IPS DF 6.9 (cell line): Measurements from ENCODE around the gene PSME2.

Experiments
- DNase-seq: peaks from one replicate; pipeline ENCODE4 v3.0.0-alpha.2; 2013; ENCODE audit warnings: low read depth, low spot score
- H3K27ac ChIP-seq: one replicate; pipeline ENCODE4 v1.5.1; 2013; ENCODE audit warnings: low read length, control low read depth
- H3K27me3 ChIP-seq: 2 replicates; pipeline ENCODE4 v1.6.1; 2013; ENCODE audit warnings: mild to moderate bottlenecking, low read length; ENCODE audit not compliant: control insufficient read depth, insufficient read depth
- H3K36me3 ChIP-seq: 2 replicates; pipeline ENCODE4 v1.6.1; 2013; ENCODE audit warnings: low read length; ENCODE audit not compliant: control insufficient read depth, insufficient read depth
- H3K4me1 ChIP-seq: 2 replicates; pipeline ENCODE4 v1.6.1; 2013; ENCODE audit warnings: low read length; ENCODE audit not compliant: control insufficient read depth, insufficient read depth
- H3K4me3 ChIP-seq: 2 replicates; pipeline ENCODE4 v1.5.1; 2013; ENCODE audit warnings: mild to moderate bottlenecking, low read length
- H3K9me3 ChIP-seq: 2 replicates; pipeline ENCODE4 v1.6.1; 2013; ENCODE audit warnings: low read length, inconsistent platforms; ENCODE audit not compliant: control insufficient read depth, insufficient read depth
- WGBS: extraction: QIAGEN DNeasy Blood & Tissue Kit; methylation state at CpG from one replicate; pipeline ENCODE4 v1.1.7; 2013; ENCODE audit warnings: mixed read lengths, missing lambda C conversion rate; ENCODE audit not compliant: insufficient read length, insufficient coverage; 5-methylcytosine and 5-hydroxymethylcytosine counted together

The PSME2 gene

GRCh38 chr14:24098927-24099813 lies 47.2 kb downstream of the PSME2 start:
- DNase-seq, result no peak
- H3K4me1 ChIP-seq, result 0 out of 2 replicates have a peak, but pooled peaks cover 3% of the 10 kb centered on the region
- no CpG with 5 or more reads among the region's 17 CpGs for WGBS
- H3K27ac ChIP-seq, result no peak overlapping the region
- H3K36me3 ChIP-seq, result peaks cover 27% of the 10 kb centered on the region
- H3K27me3 ChIP-seq, result no peaks in the 10 kb centered on the region
- no peak overlapping the region for H3K4me3 ChIP-seq
- H3K9me3 ChIP-seq, result no peaks in the 10 kb centered on the region

GRCh38 chr14:24098229-24098926 lies 48.0 kb downstream of the PSME2 start:
- H3K27me3 ChIP-seq, result no peaks in the 10 kb centered on the region
- no peaks in the 10 kb centered on the region for H3K9me3 ChIP-seq
- H3K36me3 ChIP-seq, result peaks cover 22% of the 10 kb centered on the region
- no peak overlapping the region for H3K4me3 ChIP-seq
- DNase-seq, result no peak
- no CpG with 5 or more reads among the region's 16 CpGs for WGBS
- peaks cover 6% of the 10 kb centered on the region; the same call in 1 of the 2 replicates for H3K4me1 ChIP-seq
- H3K27ac ChIP-seq, result no peak overlapping the region

GRCh38 chr14:24096545-24097181 lies 49.7 kb downstream of the PSME2 start:
- Histone ChIP-seq H3K27ac (no peak overlapping the region), H3K9me3 (no peaks in the 10 kb centered on the region), H3K27me3 (no peaks in the 10 kb centered on the region), H3K4me3 (no peak overlapping the region), H3K36me3 (peaks cover 18% of the 10 kb centered on the region), H3K4me1 (peaks cover 6% of the 10 kb centered on the region; the same call in 1 of the 2 replicates)
- DNase-seq, result no peak
- no CpG with 5 or more reads among the region's 8 CpGs for WGBS

- Histone ChIP-seq H3K9me3 (no peaks in the 10 kb centered on the region), H3K4me3 (peak overlapping the region; percentile 83; the same call in 1 of the 2 replicates), H3K4me1 (peaks cover 6% of the 10 kb centered on the region; the same call in 1 of the 2 replicates), H3K36me3 (peaks cover 16% of the 10 kb centered on the region), H3K27ac (no peak overlapping the region), H3K27me3 (no peaks in the 10 kb centered on the region)
- DNase-seq, result no peak
- WGBS, result no CpG with 5 or more reads among the region's 12 CpGs
These were observed 50.9 kb downstream of the PSME2 start for GRCh38 chr14:24095271-24096068.

- Histone ChIP-seq H3K36me3 (peaks cover 13% of the 10 kb centered on the region), H3K4me1 (peaks cover 6% of the 10 kb centered on the region; the same call in 1 of the 2 replicates), H3K27ac (no peak overlapping the region), H3K9me3 (no peaks in the 10 kb centered on the region), H3K4me3 (peak overlapping the region; percentile 83), H3K27me3 (no peaks in the 10 kb centered on the region)
- DNase-seq, result no peak
- whole genome bisulfite sequencing, result no CpG with 5 or more reads among the region's 14 CpGs
These were observed 51.6 kb downstream of the PSME2 start for GRCh38 chr14:24094841-24095270.

GRCh38 chr14:24093901-24094840 lies 52.2 kb downstream of the PSME2 start, which contains the start of gene PCK2:
TSS of gene PCK2 (plus strand) at chr14:24094311. CDS start at chr14:24094406, 95 bp downstream.
- Histone ChIP-seq H3K27me3 (no peaks in the 10 kb centered on the region), H3K4me1 (peaks cover 6% of the 10 kb centered on the region; the same call in 1 of the 2 replicates), H3K36me3 (peaks cover 9% of the 10 kb centered on the region), H3K9me3 (no peaks in the 10 kb centered on the region), H3K4me3 (peak within 1 kb of the TSS; percentile 83), H3K27ac (no peak within 1 kb of the TSS)
- WGBS, result no CpG with 5 or more reads among the region's 68 CpGs
- DNase-seq, result no peak
